Measurements from ENCODE around the gene RGS13.

DNA sequence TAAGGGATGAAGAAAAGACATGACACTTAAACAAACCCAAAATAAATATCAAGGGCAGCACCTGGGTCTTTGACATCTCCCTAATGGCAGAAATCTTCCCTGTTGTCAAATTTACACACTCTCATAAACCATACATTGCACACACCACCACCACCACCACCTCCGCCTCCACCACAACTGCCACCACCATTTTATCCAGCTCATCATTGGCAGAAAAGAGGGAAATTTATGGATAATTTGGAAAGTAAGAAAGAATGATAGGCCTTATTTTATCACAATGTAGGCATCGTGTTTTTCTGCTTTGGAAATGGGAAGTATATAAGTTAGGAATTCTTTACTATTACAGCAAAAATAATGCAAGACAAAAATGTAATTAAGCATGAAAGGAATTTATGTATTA is 27.3 kb upstream of the RGS13 start:
- TF ChIP-seq, protein P1, sequence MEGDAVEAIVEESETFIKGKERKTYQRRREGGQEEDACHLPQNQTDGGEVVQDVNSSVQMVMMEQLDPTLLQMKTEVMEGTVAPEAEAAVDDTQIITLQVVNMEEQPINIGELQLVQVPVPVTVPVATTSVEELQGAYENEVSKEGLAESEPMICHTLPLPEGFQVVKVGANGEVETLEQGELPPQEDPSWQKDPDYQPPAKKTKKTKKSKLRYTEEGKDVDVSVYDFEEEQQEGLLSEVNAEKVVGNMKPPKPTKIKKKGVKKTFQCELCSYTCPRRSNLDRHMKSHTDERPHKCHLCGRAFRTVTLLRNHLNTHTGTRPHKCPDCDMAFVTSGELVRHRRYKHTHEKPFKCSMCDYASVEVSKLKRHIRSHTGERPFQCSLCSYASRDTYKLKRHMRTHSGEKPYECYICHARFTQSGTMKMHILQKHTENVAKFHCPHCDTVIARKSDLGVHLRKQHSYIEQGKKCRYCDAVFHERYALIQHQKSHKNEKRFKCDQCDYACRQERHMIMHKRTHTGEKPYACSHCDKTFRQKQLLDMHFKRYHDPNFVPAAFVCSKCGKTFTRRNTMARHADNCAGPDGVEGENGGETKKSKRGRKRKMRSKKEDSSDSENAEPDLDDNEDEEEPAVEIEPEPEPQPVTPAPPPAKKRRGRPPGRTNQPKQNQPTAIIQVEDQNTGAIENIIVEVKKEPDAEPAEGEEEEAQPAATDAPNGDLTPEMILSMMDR (IDR thresholded peaks at IDR 0.05): no peak
- no peak for TF ChIP-seq POLR2AphosphoS5 (IDR thresholded peaks at IDR 0.05; ENCODE audit: insufficient read depth in 1 of 2, low read depth in 1 of 2)
